Stimulated activated CD8-positive, alpha-beta memory T cell treated with anti-CD3 and anti-CD28 coated beads, Interleukin-2, amount 100 ng/mL, for 48 hours (primary cell): ENCODE results near the gene ZBTB12.
A peak's percentile ranks its signal among the peaks of the same experiment; 100 is the strongest.
"Not testable (repeated sequence)": the region's sequence is repeated elsewhere in the genome, so short reads cannot be mapped to it uniquely, and the experiment has no call there.

Experiments
- DNase-seq, 2 donors: peaks; one replicate each; pipeline ENCODE4 v3.0.0-alpha.2; 2020; ENCODE audit warnings: low read depth in 2 of 2

The ZBTB12 gene

GRCh38 chr6:31901953-31902643 is at the start of gene ZBTB12:
Gene ZBTB12, minus strand, starts transcription at chr6:31902086. Its CDS starts 781 bp downstream, at chr6:31901305.
- peak; percentile 79 to 80 for DNase-seq

- DNase-seq = no peak
Observed at GRCh38 chr6:31949926-31950548, 48.2 kb upstream of the ZBTB12 start.

GRCh38 chr6:31948753-31949413 is 47.0 kb upstream of the ZBTB12 start:
- no peak for DNase-seq

- DNase-seq = no peak
Observed at GRCh38 chr6:31948306-31948705, 46.4 kb upstream of the ZBTB12 start.

- DNase-seq = no peak
Observed at GRCh38 chr6:31947864-31948263, 46.0 kb upstream of the ZBTB12 start.

- no peak for DNase-seq
Observed at GRCh38 chr6:31947070-31947675, 45.3 kb upstream of the ZBTB12 start.

GRCh38 chr6:31946370-31946885 is 44.5 kb upstream of the ZBTB12 start:
- DNase-seq = no peak

- DNase-seq = no peak
Observed at GRCh38 chr6:31945507-31946369, 43.9 kb upstream of the ZBTB12 start, which contains the start of gene CFB. Gene CFB, plus strand, starts transcription at chr6:31946095. Its CDS starts 127 bp downstream, at chr6:31946222.

GRCh38 chr6:31945154-31945506 is 43.2 kb upstream of the ZBTB12 start:
- no peak for DNase-seq

- DNase-seq = no peak
Observed at GRCh38 chr6:31943742-31944141, 41.9 kb upstream of the ZBTB12 start.

GRCh38 chr6:31940256-31940664 is 38.4 kb upstream of the ZBTB12 start:
- no peak for DNase-seq

GRCh38 chr6:31935823-31936222 is 33.9 kb upstream of the ZBTB12 start:
- no peak for DNase-seq

- DNase-seq = no peak
Observed at GRCh38 chr6:31935021-31935420, 33.1 kb upstream of the ZBTB12 start.

GRCh38 chr6:31933537-31933936 is 31.7 kb upstream of the ZBTB12 start:
- no peak for DNase-seq

- DNase-seq = not testable (repeated sequence)
Observed at GRCh38 chr6:31932137-31932536, 30.3 kb upstream of the ZBTB12 start.

GRCh38 chr6:31930962-31931361 is 29.1 kb upstream of the ZBTB12 start:
- no peak for DNase-seq

- DNase-seq = no peak
Observed at GRCh38 chr6:31928672-31928939, 26.7 kb upstream of the ZBTB12 start.

- DNase-seq = no peak
Observed at GRCh38 chr6:31927863-31928671, 26.2 kb upstream of the ZBTB12 start.

GRCh38 chr6:31927242-31927862 is 25.5 kb upstream of the ZBTB12 start, which contains the start of gene C2:
Gene C2, plus strand, starts transcription at chr6:31927717. Its CDS starts 36 bp downstream, at chr6:31927753.
- no peak for DNase-seq

- DNase-seq = no peak
Observed at GRCh38 chr6:31922942-31923341, 21.1 kb upstream of the ZBTB12 start.
